Prostate gland (tissue), 2 donors: ENCODE measurements around the gene CFAP20DC. TPM values are rescaled to one million over a fixed set of nuclear protein-coding genes. Genes with fewer than 3 reads are reported as not detected.
"Not testable (repeated sequence)": the region's sequence is repeated elsewhere in the genome, so short reads cannot be mapped to it uniquely, and the experiment has no call there.

Experiments used
- DNase-seq: peaks from one replicate; pipeline ENCODE4 v3.0.0-alpha.2; 2019; ENCODE audit warnings: low spot score
- H3K27ac ChIP-seq, 2 donors: fragments of 200-600 bp; sonication (generic); 2 replicates each; pipeline ENCODE4 v1.5.1; 2017 to 2019
- H3K27me3 ChIP-seq: fragments of 200-600 bp; sonication (generic); replicated peaks from 2 replicates; pipeline ENCODE4 v1.5.1; 2019; ENCODE audit not compliant: insufficient read depth
- H3K36me3 ChIP-seq, 2 donors: fragments of 200-600 bp; sonication (generic); 1 replicate in 1 of 2; 2 replicates in 1 of 2; pipeline versions ENCODE4 v1.5.1 to v1.8.1; 2017 to 2019
- H3K4me1 ChIP-seq: fragments of 200-600 bp; sonication (generic); replicated peaks from 2 replicates; pipeline ENCODE4 v1.5.1; 2019
- H3K4me3 ChIP-seq, 2 donors: fragments of 200-600 bp; sonication (generic); 2 replicates each; pipeline ENCODE4 v1.5.1; 2017 to 2019
- H3K9me3 ChIP-seq: fragments of 200-600 bp; sonication (generic); 2 replicates; pipeline ENCODE4 v1.5.1; 2017
- POLR2A ChIP-seq: fragments of 450-650 bp; IDR thresholded peaks from one replicate; pipeline ENCODE4 v1.6.1; 2016; ENCODE audit warnings: antibody characterized with exemption, mild to moderate bottlenecking
- POLR2AphosphoS5 ChIP-seq: sonication (generic); formaldehyde crosslinking; IDR thresholded peaks from one replicate; pipeline ENCODE4 v1.6.1; 2017; ENCODE audit warnings: antibody characterized with exemption
- WGBS: methylation state at CpG from one replicate; pipeline ENCODE4 v1.1.5; 2018; 5-methylcytosine and 5-hydroxymethylcytosine counted together
- intact Hi-C: fragments of 100-400 bp; cut with DNase I; formaldehyde crosslinking; loops from one replicate; pipeline ENCODE4 v1.14.2; 2022
- total RNA-seq, 2 donors: library from RNA; depleted of rRNA; stranded (reverse); fragments of >200 nt; gene quantifications; one replicate each; pipeline ENCODE4 v1.1.0, GENCODE V29; 2016
- TF ChIP-seq, protein P1 (sequence below), 4 experiments: fragments of 200-600 bp in 2 of 4; fragments of 450-650 bp in 2 of 4; sonication (generic) in 2 of 4; IDR thresholded peaks; 1 replicate in 3 of 4; 2 replicates in 1 of 4; pipeline ENCODE4 v1.5.1; 2016 to 2019; ENCODE audit warnings: antibody characterized with exemption in 4 of 4, mild to moderate bottlenecking in 2 of 4, moderate library complexity in 2 of 4

CFAP20DC gene
- total RNA-seq, 2 donors from 2014 or later: 0.36 to 8.3 TPM

DNA sequence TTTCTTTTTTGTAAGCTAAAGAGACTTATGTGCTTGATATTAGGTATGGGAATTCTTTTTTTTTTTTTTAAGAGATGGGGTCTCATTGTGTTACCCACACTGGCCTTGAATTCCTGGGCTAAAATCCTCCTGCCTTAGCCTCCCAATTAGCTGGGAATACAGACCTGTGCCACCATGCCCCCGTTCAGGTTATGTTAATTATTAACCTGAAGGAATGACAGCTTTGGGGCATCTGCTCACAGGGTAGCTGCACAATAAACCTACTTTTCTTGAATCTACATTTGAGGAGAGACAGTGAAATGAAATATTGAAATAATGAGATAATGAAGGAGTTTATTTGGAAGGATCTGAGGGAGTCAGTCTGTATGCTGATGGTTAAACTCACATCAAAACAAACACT lies 225.0 kb downstream of the CFAP20DC start:
- H3K9me3 ChIP-seq: no peaks in the 10 kb centered on the region
- TF ChIP-seq POLR2A (no peak), POLR2AphosphoS5 (no peak)
- TF ChIP-seq, protein P1, sequence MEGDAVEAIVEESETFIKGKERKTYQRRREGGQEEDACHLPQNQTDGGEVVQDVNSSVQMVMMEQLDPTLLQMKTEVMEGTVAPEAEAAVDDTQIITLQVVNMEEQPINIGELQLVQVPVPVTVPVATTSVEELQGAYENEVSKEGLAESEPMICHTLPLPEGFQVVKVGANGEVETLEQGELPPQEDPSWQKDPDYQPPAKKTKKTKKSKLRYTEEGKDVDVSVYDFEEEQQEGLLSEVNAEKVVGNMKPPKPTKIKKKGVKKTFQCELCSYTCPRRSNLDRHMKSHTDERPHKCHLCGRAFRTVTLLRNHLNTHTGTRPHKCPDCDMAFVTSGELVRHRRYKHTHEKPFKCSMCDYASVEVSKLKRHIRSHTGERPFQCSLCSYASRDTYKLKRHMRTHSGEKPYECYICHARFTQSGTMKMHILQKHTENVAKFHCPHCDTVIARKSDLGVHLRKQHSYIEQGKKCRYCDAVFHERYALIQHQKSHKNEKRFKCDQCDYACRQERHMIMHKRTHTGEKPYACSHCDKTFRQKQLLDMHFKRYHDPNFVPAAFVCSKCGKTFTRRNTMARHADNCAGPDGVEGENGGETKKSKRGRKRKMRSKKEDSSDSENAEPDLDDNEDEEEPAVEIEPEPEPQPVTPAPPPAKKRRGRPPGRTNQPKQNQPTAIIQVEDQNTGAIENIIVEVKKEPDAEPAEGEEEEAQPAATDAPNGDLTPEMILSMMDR (IDR thresholded peaks at IDR 0.05): no peak
- H3K36me3 ChIP-seq: no peaks in the 10 kb centered on the region
- H3K4me3 ChIP-seq: no peak overlapping the region
- 65% methylated on average over 1 of the region's 1 CpG for WGBS
- no peaks in the 10 kb centered on the region for H3K4me1 ChIP-seq
- intact Hi-C loops: no loop called here
- H3K27ac ChIP-seq: no peak overlapping the region
- H3K27me3 ChIP-seq: no peaks in the 10 kb centered on the region
- DNase-seq: no peak

- intact Hi-C loops: no loop called here
- Histone ChIP-seq H3K27me3 (no peaks in the 10 kb centered on the region), H3K36me3 (no peaks in the 10 kb centered on the region), H3K4me3 (no peak overlapping the region), H3K27ac (no peak overlapping the region), H3K9me3 (no peaks in the 10 kb centered on the region), H3K4me1 (no peaks in the 10 kb centered on the region)
- TF ChIP-seq POLR2AphosphoS5: no peak
- no peak for TF ChIP-seq POLR2A
- TF ChIP-seq, protein P1 (IDR thresholded peaks at IDR 0.05): no peak
- 32% methylated on average over 7 of the region's 7 CpGs for WGBS
- no peak for DNase-seq
Observed at GRCh38 chr3:58824285-58824684, 225.5 kb downstream of the CFAP20DC start.

DNA sequence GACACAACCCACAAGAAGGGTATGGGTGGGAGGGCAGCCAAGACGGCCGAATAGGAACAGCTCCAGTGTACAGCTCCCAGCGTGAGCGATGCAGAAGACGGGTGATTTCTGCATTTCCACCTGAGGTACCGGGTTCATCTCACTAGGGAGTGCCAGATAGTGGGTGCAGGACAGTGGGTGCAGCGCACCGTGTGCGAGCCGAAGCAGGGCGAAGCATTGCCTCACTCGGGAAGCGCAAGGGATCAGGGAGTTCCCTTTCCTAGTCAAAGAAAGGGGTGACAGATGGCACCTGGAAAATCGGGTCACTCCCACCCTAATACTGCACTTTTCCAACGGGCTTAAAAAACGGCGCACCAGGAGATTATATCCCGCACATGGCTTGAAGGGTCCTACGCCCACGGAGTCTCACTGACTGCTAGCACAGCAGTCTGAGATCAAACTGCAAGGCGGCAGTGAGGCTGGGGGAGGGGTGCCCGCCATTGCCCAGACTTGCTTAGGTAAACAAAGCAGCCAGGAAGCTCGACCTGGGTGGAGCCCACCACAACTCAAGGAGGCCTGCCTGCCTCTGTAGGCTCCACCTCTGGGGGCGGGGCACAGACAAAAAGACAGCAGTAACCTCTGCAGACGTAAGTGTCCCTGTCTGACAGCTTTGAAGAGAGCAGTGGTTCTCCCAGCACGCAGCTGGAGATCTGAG lies 243.1 kb downstream of the CFAP20DC start:
- H3K4me3 ChIP-seq, H3K9me3 ChIP-seq, intact Hi-C loops, H3K36me3 ChIP-seq, H3K27me3 ChIP-seq, H3K4me1 ChIP-seq, DNase-seq, H3K27ac ChIP-seq: not testable (repeated sequence)
- WGBS: 89% methylated on average over 26 of the region's 26 CpGs

DNA sequence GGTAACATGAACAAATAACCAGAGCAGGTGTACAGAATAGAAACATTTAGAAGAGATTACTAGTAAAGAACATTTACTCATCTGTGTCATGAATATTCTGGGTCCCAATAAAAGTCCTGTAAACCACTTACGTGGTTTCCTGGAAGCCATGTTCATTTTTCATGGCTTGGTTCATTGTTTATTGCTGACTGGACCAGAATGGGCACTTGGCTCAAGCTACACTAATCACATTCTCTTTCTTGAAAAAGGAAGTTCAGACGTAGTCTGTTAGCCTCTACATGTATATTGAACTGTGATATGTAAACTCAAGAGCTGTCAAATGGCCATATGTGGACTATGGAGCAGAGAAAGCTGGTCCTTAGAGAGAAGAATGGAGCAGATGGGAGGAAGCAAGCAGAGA lies 244.9 kb downstream of the CFAP20DC start:
- Histone ChIP-seq H3K27ac (no peak overlapping the region), H3K27me3 (no peaks in the 10 kb centered on the region), H3K36me3 (no peaks in the 10 kb centered on the region), H3K4me1 (no peaks in the 10 kb centered on the region), H3K9me3 (no peaks in the 10 kb centered on the region), H3K4me3 (no peak overlapping the region)
- no peak for DNase-seq
- intact Hi-C loops: no loop called here
- TF ChIP-seq, protein P1 (IDR thresholded peaks at IDR 0.05): no peak
- TF ChIP-seq POLR2AphosphoS5 (no peak), POLR2A (no peak)
- 53% methylated on average over 2 of the region's 2 CpGs for WGBS

- no peak overlapping the region for H3K27ac ChIP-seq
- no peaks in the 10 kb centered on the region for H3K9me3 ChIP-seq
- TF ChIP-seq, protein P1 (IDR thresholded peaks at IDR 0.05): no peak
- TF ChIP-seq POLR2A (no peak), POLR2AphosphoS5 (no peak)
- no peak overlapping the region for H3K4me3 ChIP-seq
- no peaks in the 10 kb centered on the region for H3K27me3 ChIP-seq
- no peak for DNase-seq
- WGBS: 70% methylated on average over 6 of the region's 6 CpGs
- no peaks in the 10 kb centered on the region for H3K36me3 ChIP-seq
- intact Hi-C loops: no loop called here
- H3K4me1 ChIP-seq: no peaks in the 10 kb centered on the region
Observed at GRCh38 chr3:58801541-58801940, 248.3 kb downstream of the CFAP20DC start.
